Vagina (tissue), 2 donors: Measurements from ENCODE around the gene NUP42.

Source experiments
- POLR2A ChIP-seq, 2 donors: fragments of 450-650 bp; IDR thresholded peaks; one replicate each; pipeline ENCODE4 v1.6.1; 2017; ENCODE audit warnings: antibody characterized with exemption in 2 of 2, mild to moderate bottlenecking in 2 of 2, moderate library complexity in 2 of 2
- POLR2AphosphoS5 ChIP-seq, 2 donors: sonication (generic); formaldehyde crosslinking; IDR thresholded peaks; one replicate each; pipeline ENCODE4 v1.9.0; 2017; ENCODE audit warnings: antibody characterized with exemption in 2 of 2, mild to moderate bottlenecking in 2 of 2, low read depth in 1 of 2; ENCODE audit not compliant: insufficient read depth in 1 of 2
- TF ChIP-seq, protein P1 (sequence below), 3 experiments: fragments of 450-650 bp in 2 of 3; fragments of 200-600 bp in 1 of 3; sonication (generic) in 1 of 3; IDR thresholded peaks; one replicate each; pipeline ENCODE4 v1.5.1; 2017 to 2019; ENCODE audit warnings: antibody characterized with exemption in 3 of 3, mild to moderate bottlenecking in 2 of 3, moderate library complexity in 2 of 3

- TF ChIP-seq, protein P1, sequence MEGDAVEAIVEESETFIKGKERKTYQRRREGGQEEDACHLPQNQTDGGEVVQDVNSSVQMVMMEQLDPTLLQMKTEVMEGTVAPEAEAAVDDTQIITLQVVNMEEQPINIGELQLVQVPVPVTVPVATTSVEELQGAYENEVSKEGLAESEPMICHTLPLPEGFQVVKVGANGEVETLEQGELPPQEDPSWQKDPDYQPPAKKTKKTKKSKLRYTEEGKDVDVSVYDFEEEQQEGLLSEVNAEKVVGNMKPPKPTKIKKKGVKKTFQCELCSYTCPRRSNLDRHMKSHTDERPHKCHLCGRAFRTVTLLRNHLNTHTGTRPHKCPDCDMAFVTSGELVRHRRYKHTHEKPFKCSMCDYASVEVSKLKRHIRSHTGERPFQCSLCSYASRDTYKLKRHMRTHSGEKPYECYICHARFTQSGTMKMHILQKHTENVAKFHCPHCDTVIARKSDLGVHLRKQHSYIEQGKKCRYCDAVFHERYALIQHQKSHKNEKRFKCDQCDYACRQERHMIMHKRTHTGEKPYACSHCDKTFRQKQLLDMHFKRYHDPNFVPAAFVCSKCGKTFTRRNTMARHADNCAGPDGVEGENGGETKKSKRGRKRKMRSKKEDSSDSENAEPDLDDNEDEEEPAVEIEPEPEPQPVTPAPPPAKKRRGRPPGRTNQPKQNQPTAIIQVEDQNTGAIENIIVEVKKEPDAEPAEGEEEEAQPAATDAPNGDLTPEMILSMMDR (IDR thresholded peaks at IDR 0.05): no peak
- no peak for TF ChIP-seq POLR2A (IDR thresholded peaks at IDR 0.05)
- peak; percentile 28 to 85 for TF ChIP-seq POLR2AphosphoS5 (IDR thresholded peaks at IDR 0.05; ENCODE audit: insufficient read depth in 1 of 2, low read depth in 1 of 2)
Measured at GRCh38 chr7:23235813-23236221, 54.0 kb downstream of the NUP42 start.
